Brain microvascular endothelial cell (primary cell): Measurements from ENCODE around the gene VSTM2B.

ENCODE experiments used
- DNase-seq: peaks from one replicate; pipeline ENCODE4 v3.0.0-alpha.2; 2020
- H3K27ac ChIP-seq: fragments of 250-450 bp; sonication (Bioruptor Pico); 2 replicates; pipeline ENCODE4 v1.5.1; 2020; ENCODE audit warnings: mild to moderate bottlenecking, moderate library complexity
- H3K27me3 ChIP-seq: fragments of 250-450 bp; sonication (Bioruptor Pico); replicated peaks from 2 replicates; pipeline ENCODE4 v1.5.1; 2020; ENCODE audit warnings: mild to moderate bottlenecking
- H3K36me3 ChIP-seq: fragments of 250-450 bp; sonication (Bioruptor Pico); replicated peaks from 2 replicates; pipeline ENCODE4 v1.5.1; 2020; ENCODE audit warnings: mild to moderate bottlenecking
- H3K4me3 ChIP-seq: 2 replicates; pipeline ENCODE4 v1.5.1; 2011; ENCODE audit warnings: low read depth, mild to moderate bottlenecking, control low read depth, low read length, moderate library complexity
- CTCF ChIP-seq: IDR thresholded peaks from 2 replicates; pipeline ENCODE4 v1.5.1; 2011; ENCODE audit warnings: low read depth, mild to moderate bottlenecking, moderate library complexity, low read length, control low read depth, inconsistent platforms; ENCODE audit errors: missing control alignments
- in situ Hi-C: cut with HindIII; loops from 2 replicates; pipeline ENCODE4 v1.10.0; 2017; ENCODE audit warnings: low sequenced_read_pairs, low pct_ligation_motif_present

VSTM2B gene

GRCh38 chr19:29499921-29500590 lies 25.7 kb upstream of the VSTM2B start:
- no peak for TF ChIP-seq CTCF
- H3K36me3 ChIP-seq: no peaks in the 10 kb centered on the region
- H3K27ac ChIP-seq: no peak overlapping the region
- H3K27me3 ChIP-seq: no peaks in the 10 kb centered on the region
- DNase-seq: no peak
- in situ Hi-C loops: no loop called here
- no peak overlapping the region for H3K4me3 ChIP-seq

- in situ Hi-C loops: no loop called here
- Histone ChIP-seq H3K27me3 (no peaks in the 10 kb centered on the region), H3K36me3 (no peaks in the 10 kb centered on the region), H3K27ac (no peak overlapping the region), H3K4me3 (no peak overlapping the region)
- DNase-seq: no peak
- TF ChIP-seq CTCF: no peak
These were observed 23.8 kb upstream of the VSTM2B start for GRCh38 chr19:29501816-29502580.

- H3K27ac ChIP-seq: no peak overlapping the region
- no peaks in the 10 kb centered on the region for H3K27me3 ChIP-seq
- H3K4me3 ChIP-seq: no peak overlapping the region
- DNase-seq: no peak
- TF ChIP-seq CTCF: no peak
- no peaks in the 10 kb centered on the region for H3K36me3 ChIP-seq
- in situ Hi-C loops: no loop called here
These were observed 23.3 kb upstream of the VSTM2B start for GRCh38 chr19:29502581-29502850.

GRCh38 chr19:29503140-29503758 lies 22.5 kb upstream of the VSTM2B start:
- in situ Hi-C loops: no loop called here
- no peak for TF ChIP-seq CTCF
- no peaks in the 10 kb centered on the region for H3K27me3 ChIP-seq
- no peak for DNase-seq
- no peak overlapping the region for H3K4me3 ChIP-seq
- no peaks in the 10 kb centered on the region for H3K36me3 ChIP-seq
- H3K27ac ChIP-seq: no peak overlapping the region

- H3K27me3 ChIP-seq: no peaks in the 10 kb centered on the region
- no peak overlapping the region for H3K4me3 ChIP-seq
- DNase-seq: no peak
- H3K27ac ChIP-seq: no peak overlapping the region
- no peaks in the 10 kb centered on the region for H3K36me3 ChIP-seq
- TF ChIP-seq CTCF: no peak
- in situ Hi-C loops: no loop called here
These were observed 22.0 kb upstream of the VSTM2B start for GRCh38 chr19:29503785-29504184.
